OCI-LY7 (cell line): ENCODE data around the gene TNS1. TPM values are rescaled to one million over a fixed set of nuclear protein-coding genes. Genes with fewer than 3 reads are reported as not detected.

Source experiments
- microRNA-seq: library from miRNA; unstranded; fragments of <30 nt; microRNA quantifications from one replicate; pipeline ENCODE4 v1.2.0, GENCODE V29; 2022; ENCODE audit warnings: borderline replicate concordance
- small RNA-seq: library from RNA; depleted of rRNA; stranded (forward); fragments of <200 nt; gene quantifications from one replicate; pipeline ENCODE3, GENCODE V24; 2014
- total RNA-seq, 2 experiments: library from RNA; depleted of rRNA in 1 of 2; stranded (reverse); fragments of >200 nt in 1 of 2; shearing (Covaris generic) in 1 of 2; gene quantifications; 2 replicates each; pipeline ENCODE4 v1.2.3, GENCODE V29; 2014 to 2022

Gene TNS1
- total RNA-seq, 2 experiments from 2014 or later = not detected

Small RNA genes within 50 kb of the gene (microRNA-seq; reads per million reads assigned to microRNA genes)
- gene MIR6809 = not detected

Small RNA genes within 50 kb of the gene (small RNA-seq; reads per million reads assigned to genes)
- not detected for gene MIR6809

Other genes with a start within 250 kb of the TNS1 start
- not detected in 2 replicates for gene RUFY4, start 66.3 kb upstream of the TNS1 start, total RNA-seq (2014; rRNA removed; shearing (Covaris generic))
- not detected in 2 replicates for gene RUFY4, start 66.3 kb upstream of the TNS1 start, total RNA-seq (2022)
- gene CXCR2, start 123.0 kb upstream of the TNS1 start, total RNA-seq (2014; rRNA removed; shearing (Covaris generic)) = not detected in 2 replicates
- gene CXCR2, start 123.0 kb upstream of the TNS1 start, total RNA-seq (2022) = not detected in 2 replicates
- not detected in 2 replicates for gene CXCR1, start 164.0 kb upstream of the TNS1 start, total RNA-seq (2014; rRNA removed; shearing (Covaris generic))
- not detected in 2 replicates for gene CXCR1, start 164.0 kb upstream of the TNS1 start, total RNA-seq (2022)
- 257 and 264 TPM in 2 replicates for gene ARPC2, start 214.2 kb upstream of the TNS1 start, total RNA-seq (2014; rRNA removed; shearing (Covaris generic))
- 512 and 545 TPM in 2 replicates for gene ARPC2, start 214.2 kb upstream of the TNS1 start, total RNA-seq (2022)